ENCODE measurements around the gene FAAP20. TPM values are rescaled to one million over a fixed set of nuclear protein-coding genes. Genes with fewer than 3 reads are reported as not detected.

The FAAP20 gene
- total and polyA plus RNA-seq, 9 of the 15 experiments (the other 6 are each of a cell fraction or from before 2014, with no cell fraction given): 0.58 to 143 (median 9.9) TPM

DNA sequence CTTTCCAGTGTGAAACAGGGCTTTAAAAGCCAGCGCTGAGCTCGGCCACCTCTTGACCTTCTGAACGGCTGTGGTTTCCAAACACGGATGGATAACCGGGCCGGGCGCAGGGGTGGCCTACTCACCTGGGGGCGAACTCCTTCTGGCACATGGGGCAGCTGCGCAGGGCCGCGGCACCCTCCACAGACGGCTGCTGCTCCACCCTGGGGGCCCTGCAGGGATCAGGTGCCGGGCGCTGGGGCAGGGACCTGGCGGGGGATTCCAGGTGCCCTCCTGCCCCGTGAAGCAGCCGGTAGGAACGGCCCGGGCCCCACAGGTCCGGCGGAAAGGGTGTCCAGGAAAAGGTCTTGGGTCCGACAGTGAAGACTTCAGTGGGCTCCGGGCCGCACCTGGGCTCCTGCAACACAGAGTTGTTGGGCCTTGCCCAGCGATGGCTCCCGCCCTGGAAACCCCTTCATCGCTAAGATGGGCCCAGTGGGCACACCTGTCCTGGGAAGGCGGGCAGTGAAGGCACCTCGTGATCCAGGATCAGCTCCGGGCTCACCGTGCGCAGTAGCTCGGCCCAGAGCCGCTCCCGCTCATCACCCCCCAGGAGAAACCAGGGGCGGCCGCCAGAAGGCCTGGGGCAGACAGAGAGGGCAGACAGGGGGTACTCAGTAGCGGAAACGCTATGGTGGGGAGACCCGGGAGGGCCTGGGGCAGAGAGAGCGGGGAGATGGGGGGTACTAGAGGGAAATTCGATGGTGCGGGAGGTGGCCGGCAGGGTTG lies 874 bp downstream of the FAAP20 start:
- FAIRE-seq (no peak), DNase-seq (ENCODE audit: extremely low read depth in 1 of 4, low spot score in 3 of 4) (peak in 2 of 4 experiments; percentile 14 to 55), ATAC-seq (no peak)
- Histone ChIP-seq H3K27me3 (ENCODE audit: control insufficient read depth in 2 of 2, insufficient read depth in 2 of 2, low read length in 2 of 2) (no peaks in the 10 kb centered on the region), H3K9ac (ENCODE audit: insufficient read depth in 1 of 2, low read depth in 2 of 2, low read length in 2 of 2) (peak overlapping the region; percentile 77 to 95), H2AFZ (ENCODE audit: low read depth, low read length) (peak overlapping the region; percentile 73), H3K4me1 (replicated peaks in 1 of 2; ENCODE audit: control insufficient read depth in 2 of 2, insufficient read depth in 2 of 2, low read length in 2 of 2) (peaks cover 43 to 90% of the 10 kb centered on the region in 2 experiments), H3K27ac (ENCODE audit: extremely low read depth, low read depth, low read length) (peak overlapping the region; percentile 68), H3K9me3 (replicated peaks; ENCODE audit: control insufficient read depth, insufficient read depth, low read depth, low read length) (no peaks in the 10 kb centered on the region), H4K20me1 (replicated peaks; ENCODE audit: control insufficient read depth, insufficient read depth, low read length) (no peaks in the 10 kb centered on the region), H3K79me2 (ENCODE audit: control insufficient read depth, insufficient read depth, low read length) (peaks cover 43% of the 10 kb centered on the region), H3K4me2 (ENCODE audit: insufficient read depth, low read length) (peak overlapping the region; percentile 79), H3K4me3 (peak overlapping the region; percentile 54), H3K36me3 (ENCODE audit: control insufficient read depth, insufficient read depth, low read length) (peaks cover 26% of the 10 kb centered on the region), H3K9me1 (ENCODE audit: control insufficient read depth, insufficient read depth, low read length) (no peaks in the 10 kb centered on the region)
- TSS peak; percentile 55 for BruUV-seq (replicated peaks)
- CTCF ChIA-PET (ENCODE audit: low intra/inter-chr PET ratio): interaction anchor here (3.6 kb wide), 1 partner anchor 188 kb away, joined by 44 read pairs; no protein-coding TSS in a partner anchor
- WGBS (ENCODE audit: insufficient coverage, low coverage, missing lambda C conversion rate): 14% methylated on average over 42 of the region's 44 CpGs
- intact Hi-C loops (cut with micrococcal nuclease): loop anchor here (10.0 kb wide), 1 partner anchor 351 kb away; no protein-coding TSS in a partner anchor
- POLR2A ChIA-PET: interaction anchor here (0.6 to 2.4 kb wide), 5 partner anchors 10 to 185 kb away, joined by 3 to 8 read pairs (median 3); no protein-coding TSS in a partner anchor
- in situ Hi-C loops (cut with MboI): loop anchor here (10.0 to 25.0 kb wide), 2 partner anchors 181 to 344 kb away; partner anchors contain the start of genes HES5 and PANK4
- TF ChIP-seq, protein P1, sequence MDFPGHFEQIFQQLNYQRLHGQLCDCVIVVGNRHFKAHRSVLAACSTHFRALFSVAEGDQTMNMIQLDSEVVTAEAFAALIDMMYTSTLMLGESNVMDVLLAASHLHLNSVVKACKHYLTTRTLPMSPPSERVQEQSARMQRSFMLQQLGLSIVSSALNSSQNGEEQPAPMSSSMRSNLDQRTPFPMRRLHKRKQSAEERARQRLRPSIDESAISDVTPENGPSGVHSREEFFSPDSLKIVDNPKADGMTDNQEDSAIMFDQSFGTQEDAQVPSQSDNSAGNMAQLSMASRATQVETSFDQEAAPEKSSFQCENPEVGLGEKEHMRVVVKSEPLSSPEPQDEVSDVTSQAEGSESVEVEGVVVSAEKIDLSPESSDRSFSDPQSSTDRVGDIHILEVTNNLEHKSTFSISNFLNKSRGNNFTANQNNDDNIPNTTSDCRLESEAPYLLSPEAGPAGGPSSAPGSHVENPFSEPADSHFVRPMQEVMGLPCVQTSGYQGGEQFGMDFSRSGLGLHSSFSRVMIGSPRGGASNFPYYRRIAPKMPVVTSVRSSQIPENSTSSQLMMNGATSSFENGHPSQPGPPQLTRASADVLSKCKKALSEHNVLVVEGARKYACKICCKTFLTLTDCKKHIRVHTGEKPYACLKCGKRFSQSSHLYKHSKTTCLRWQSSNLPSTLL (IDR thresholded peaks at IDR 0.05): no peak
- peak; percentile 42 for TF ChIP-seq SAP30 (IDR thresholded peaks at IDR 0.05; ENCODE audit: borderline replicate concordance, insufficient read depth, low read depth, low read length, poor library complexity, severe bottlenecking)
- TF ChIP-seq FOXA3 (CRISPR knock-in tag; conservative IDR thresholded peaks at IDR 0.05 in 1 of 2, IDR thresholded peaks at IDR 0.05 in 1 of 2): no peak
- TF ChIP-seq, protein P2, sequence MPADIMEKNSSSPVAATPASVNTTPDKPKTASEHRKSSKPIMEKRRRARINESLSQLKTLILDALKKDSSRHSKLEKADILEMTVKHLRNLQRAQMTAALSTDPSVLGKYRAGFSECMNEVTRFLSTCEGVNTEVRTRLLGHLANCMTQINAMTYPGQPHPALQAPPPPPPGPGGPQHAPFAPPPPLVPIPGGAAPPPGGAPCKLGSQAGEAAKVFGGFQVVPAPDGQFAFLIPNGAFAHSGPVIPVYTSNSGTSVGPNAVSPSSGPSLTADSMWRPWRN (IDR thresholded peaks at IDR 0.05; ENCODE audit: low read depth): no peak
- TF ChIP-seq, protein P3, sequence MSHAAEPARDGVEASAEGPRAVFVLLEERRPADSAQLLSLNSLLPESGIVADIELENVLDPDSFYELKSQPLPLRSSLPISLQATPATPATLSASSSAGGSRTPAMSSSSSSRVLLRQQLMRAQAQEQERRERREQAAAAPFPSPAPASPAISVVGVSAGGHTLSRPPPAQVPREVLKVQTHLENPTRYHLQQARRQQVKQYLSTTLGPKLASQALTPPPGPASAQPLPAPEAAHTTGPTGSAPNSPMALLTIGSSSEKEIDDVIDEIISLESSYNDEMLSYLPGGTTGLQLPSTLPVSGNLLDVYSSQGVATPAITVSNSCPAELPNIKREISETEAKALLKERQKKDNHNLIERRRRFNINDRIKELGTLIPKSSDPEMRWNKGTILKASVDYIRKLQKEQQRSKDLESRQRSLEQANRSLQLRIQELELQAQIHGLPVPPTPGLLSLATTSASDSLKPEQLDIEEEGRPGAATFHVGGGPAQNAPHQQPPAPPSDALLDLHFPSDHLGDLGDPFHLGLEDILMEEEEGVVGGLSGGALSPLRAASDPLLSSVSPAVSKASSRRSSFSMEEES (CRISPR knock-in tag; IDR thresholded peaks at IDR 0.05): peak; percentile 28
- TF ChIP-seq DACH1 (IDR thresholded peaks at IDR 0.05; ENCODE audit: partially characterized antibody): no peak
- TF ChIP-seq POLR2A (conservative IDR thresholded peaks at IDR 0.05): peak; percentile 28; the same call in 1 of the 2 replicates
- TF ChIP-seq, protein P4, sequence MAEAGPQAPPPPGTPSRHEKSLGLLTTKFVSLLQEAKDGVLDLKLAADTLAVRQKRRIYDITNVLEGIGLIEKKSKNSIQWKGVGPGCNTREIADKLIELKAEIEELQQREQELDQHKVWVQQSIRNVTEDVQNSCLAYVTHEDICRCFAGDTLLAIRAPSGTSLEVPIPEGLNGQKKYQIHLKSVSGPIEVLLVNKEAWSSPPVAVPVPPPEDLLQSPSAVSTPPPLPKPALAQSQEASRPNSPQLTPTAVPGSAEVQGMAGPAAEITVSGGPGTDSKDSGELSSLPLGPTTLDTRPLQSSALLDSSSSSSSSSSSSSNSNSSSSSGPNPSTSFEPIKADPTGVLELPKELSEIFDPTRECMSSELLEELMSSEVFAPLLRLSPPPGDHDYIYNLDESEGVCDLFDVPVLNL (CRISPR knock-in tag; IDR thresholded peaks at IDR 0.05; ENCODE audit: low read depth): no peak
- no peak for TF ChIP-seq ZFP1 (CRISPR knock-in tag; IDR thresholded peaks at IDR 0.05)
- TF ChIP-seq MTA2 (IDR thresholded peaks at IDR 0.05; ENCODE audit: low read depth): no peak
- TF ChIP-seq PHB2 (IDR thresholded peaks at IDR 0.05; ENCODE audit: low read depth): no peak
- TF ChIP-seq BCOR (IDR thresholded peaks at IDR 0.05): no peak
- TF ChIP-seq MCM5 (IDR thresholded peaks at IDR 0.05; ENCODE audit: low read depth): no peak
- TF ChIP-seq, protein P5, sequence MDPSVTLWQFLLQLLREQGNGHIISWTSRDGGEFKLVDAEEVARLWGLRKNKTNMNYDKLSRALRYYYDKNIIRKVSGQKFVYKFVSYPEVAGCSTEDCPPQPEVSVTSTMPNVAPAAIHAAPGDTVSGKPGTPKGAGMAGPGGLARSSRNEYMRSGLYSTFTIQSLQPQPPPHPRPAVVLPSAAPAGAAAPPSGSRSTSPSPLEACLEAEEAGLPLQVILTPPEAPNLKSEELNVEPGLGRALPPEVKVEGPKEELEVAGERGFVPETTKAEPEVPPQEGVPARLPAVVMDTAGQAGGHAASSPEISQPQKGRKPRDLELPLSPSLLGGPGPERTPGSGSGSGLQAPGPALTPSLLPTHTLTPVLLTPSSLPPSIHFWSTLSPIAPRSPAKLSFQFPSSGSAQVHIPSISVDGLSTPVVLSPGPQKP (CRISPR knock-in tag; IDR thresholded peaks at IDR 0.05): no peak
- TF ChIP-seq ZNF384 (IDR thresholded peaks at IDR 0.05; ENCODE audit: low read depth, low read length): no peak
